Hepatocyte (in vitro differentiated cells): Measurements from ENCODE around the gene NID1. TPM values are rescaled to one million over a fixed set of nuclear protein-coding genes. Genes with fewer than 3 reads are reported as not detected.
A peak's percentile ranks its signal among the peaks of the same experiment; 100 is the strongest.

ENCODE experiments used
- DNase-seq: peaks from one replicate; pipeline ENCODE4 v3.0.0-alpha.2; 2016; ENCODE audit warnings: low spot score
- H2AFZ ChIP-seq: fragments of 200-600 bp; sonication (generic); 2 replicates; pipeline ENCODE4 v1.6.0; 2016; ENCODE audit warnings: antibody characterized with exemption, mild to moderate bottlenecking
- H3K27ac ChIP-seq: fragments of 200-600 bp; sonication (generic); 2 replicates; pipeline ENCODE4 v1.5.1; 2016; ENCODE audit warnings: mild to moderate bottlenecking
- H3K27me3 ChIP-seq: fragments of 200-600 bp; sonication (generic); 2 replicates; pipeline ENCODE4 v1.6.1; 2016
- H3K36me3 ChIP-seq: fragments of 200-600 bp; sonication (generic); replicated peaks from 2 replicates; pipeline ENCODE4 v1.5.1; 2016; ENCODE audit warnings: low read depth; ENCODE audit not compliant: insufficient read depth
- H3K4me1 ChIP-seq: fragments of 200-600 bp; sonication (generic); 2 replicates; pipeline ENCODE4 v1.5.1; 2016; ENCODE audit warnings: mild to moderate bottlenecking, moderate library complexity; ENCODE audit not compliant: insufficient read depth
- H3K4me2 ChIP-seq: fragments of 200-600 bp; sonication (generic); 2 replicates; pipeline ENCODE4 v1.6.0; 2016
- H3K4me3 ChIP-seq: fragments of 200-600 bp; sonication (generic); 2 replicates; pipeline ENCODE4 v1.5.1; 2016; ENCODE audit warnings: mild to moderate bottlenecking
- H3K79me2 ChIP-seq: fragments of 200-600 bp; sonication (generic); 2 replicates; pipeline ENCODE4 v1.6.0; 2017; ENCODE audit warnings: mild to moderate bottlenecking
- H3K9me2 ChIP-seq: fragments of 200-600 bp; sonication (generic); replicated peaks from 2 replicates; pipeline ENCODE4 v1.6.0; 2017; ENCODE audit warnings: mild to moderate bottlenecking; ENCODE audit not compliant: insufficient read depth
- H3K9me3 ChIP-seq: fragments of 200-600 bp; sonication (generic); 2 replicates; pipeline ENCODE4 v1.5.1; 2016; ENCODE audit warnings: low read depth, mild to moderate bottlenecking
- H4K20me1 ChIP-seq: fragments of 200-600 bp; sonication (generic); 2 replicates; pipeline ENCODE4 v1.6.0; 2016; ENCODE audit warnings: mild to moderate bottlenecking; ENCODE audit not compliant: insufficient read depth, poor library complexity, severe bottlenecking
- EZH2 ChIP-seq: fragments of 200-600 bp; sonication (generic); IDR thresholded peaks from 2 replicates; pipeline ENCODE4 v1.6.1; 2016; ENCODE audit warnings: antibody characterized with exemption, mild to moderate bottlenecking, borderline replicate concordance
- EZH2phosphoT487 ChIP-seq: fragments of 200-600 bp; sonication (generic); IDR thresholded peaks from one replicate; pipeline ENCODE4 v1.6.1; 2018; ENCODE audit warnings: antibody characterized with exemption, mild to moderate bottlenecking, low read depth, moderate library complexity; ENCODE audit not compliant: unreplicated experiment, severe bottlenecking
- WGBS: methylation state at CpG from one replicate; pipeline ENCODE4 v1.1.6; 2016; ENCODE audit warnings: low lambda C conversion rate; ENCODE audit errors: missing lambda C conversion rate; 5-methylcytosine and 5-hydroxymethylcytosine counted together
- polyA plus RNA-seq: library from polyadenylated mRNA; unstranded; fragments of >200 nt; fragmentation: Nextera tagmentation; extraction: Ambion mirVana; gene quantifications from 2 replicates; pipeline ENCODE4 v1.2.1, GENCODE V29; 2016
- total RNA-seq: library from RNA; depleted of rRNA; stranded (reverse); fragments of >200 nt; gene quantifications from 2 replicates; pipeline ENCODE4 v1.2.3, GENCODE V29; 2014
- TF ChIP-seq, protein P1 (sequence below): fragments of 200-600 bp; sonication (generic); IDR thresholded peaks from 2 replicates; pipeline ENCODE4 v1.5.1; 2016; ENCODE audit warnings: antibody characterized with exemption, mild to moderate bottlenecking; ENCODE audit not compliant: poor library complexity

NID1 gene
- total and polyA plus RNA-seq, 2 experiments from 2014 or later: 53.8 to 72.8 TPM

DNA sequence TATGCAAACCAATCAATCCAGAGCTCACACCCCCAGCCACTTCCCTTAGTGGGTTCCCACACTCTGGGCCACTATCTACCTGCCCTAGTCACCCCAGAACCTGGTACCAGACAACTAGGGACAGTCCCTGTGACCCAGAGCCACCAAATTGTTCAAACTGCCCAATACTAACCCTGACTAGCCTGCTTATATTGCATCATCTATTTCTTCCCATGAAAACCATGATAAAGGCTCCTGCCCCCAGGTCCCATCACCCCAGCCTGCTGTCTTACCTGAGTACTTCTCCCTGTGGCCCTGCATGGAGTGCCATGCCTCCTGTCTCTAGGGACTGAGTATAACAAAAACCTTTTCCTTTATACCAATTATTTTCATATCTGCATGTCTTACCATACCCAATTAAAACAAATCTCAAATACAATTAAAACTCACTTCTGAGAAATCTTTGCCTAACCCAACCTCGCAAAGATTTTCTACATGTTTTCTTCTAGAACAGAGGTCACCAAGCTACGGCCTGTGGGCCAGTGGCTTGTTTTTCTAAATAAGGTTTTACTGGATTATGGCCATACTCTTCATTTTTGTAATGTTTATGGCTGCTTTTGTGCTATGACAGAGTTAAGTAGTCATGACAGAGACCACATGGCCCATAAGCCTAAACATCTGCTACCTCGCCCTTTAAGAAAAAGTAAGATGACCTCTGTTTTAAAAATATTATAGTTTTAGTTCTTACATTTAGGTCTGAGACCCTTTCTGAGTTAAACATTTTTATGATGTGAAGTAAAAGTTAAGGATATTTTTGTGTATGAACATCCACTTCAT lies 31.0 kb upstream of the NID1 start:
- Histone ChIP-seq H2AFZ (no peak overlapping the region), H3K79me2 (no peaks in the 10 kb centered on the region), H3K4me3 (no peak overlapping the region), H4K20me1 (no peaks in the 10 kb centered on the region), H3K4me2 (no peak overlapping the region), H3K36me3 (no peaks in the 10 kb centered on the region), H3K27me3 (no peaks in the 10 kb centered on the region), H3K27ac (peak overlapping the region; percentile 15), H3K4me1 (peaks cover 6% of the 10 kb centered on the region), H3K9me3 (no peaks in the 10 kb centered on the region), H3K9me2 (no peaks in the 10 kb centered on the region)
- TF ChIP-seq, protein P1, sequence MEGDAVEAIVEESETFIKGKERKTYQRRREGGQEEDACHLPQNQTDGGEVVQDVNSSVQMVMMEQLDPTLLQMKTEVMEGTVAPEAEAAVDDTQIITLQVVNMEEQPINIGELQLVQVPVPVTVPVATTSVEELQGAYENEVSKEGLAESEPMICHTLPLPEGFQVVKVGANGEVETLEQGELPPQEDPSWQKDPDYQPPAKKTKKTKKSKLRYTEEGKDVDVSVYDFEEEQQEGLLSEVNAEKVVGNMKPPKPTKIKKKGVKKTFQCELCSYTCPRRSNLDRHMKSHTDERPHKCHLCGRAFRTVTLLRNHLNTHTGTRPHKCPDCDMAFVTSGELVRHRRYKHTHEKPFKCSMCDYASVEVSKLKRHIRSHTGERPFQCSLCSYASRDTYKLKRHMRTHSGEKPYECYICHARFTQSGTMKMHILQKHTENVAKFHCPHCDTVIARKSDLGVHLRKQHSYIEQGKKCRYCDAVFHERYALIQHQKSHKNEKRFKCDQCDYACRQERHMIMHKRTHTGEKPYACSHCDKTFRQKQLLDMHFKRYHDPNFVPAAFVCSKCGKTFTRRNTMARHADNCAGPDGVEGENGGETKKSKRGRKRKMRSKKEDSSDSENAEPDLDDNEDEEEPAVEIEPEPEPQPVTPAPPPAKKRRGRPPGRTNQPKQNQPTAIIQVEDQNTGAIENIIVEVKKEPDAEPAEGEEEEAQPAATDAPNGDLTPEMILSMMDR: no peak
- TF ChIP-seq EZH2 (no peak), EZH2phosphoT487 (no peak)
- 58% methylated on average over 3 of the region's 3 CpGs for WGBS
- no peak for DNase-seq

DNA sequence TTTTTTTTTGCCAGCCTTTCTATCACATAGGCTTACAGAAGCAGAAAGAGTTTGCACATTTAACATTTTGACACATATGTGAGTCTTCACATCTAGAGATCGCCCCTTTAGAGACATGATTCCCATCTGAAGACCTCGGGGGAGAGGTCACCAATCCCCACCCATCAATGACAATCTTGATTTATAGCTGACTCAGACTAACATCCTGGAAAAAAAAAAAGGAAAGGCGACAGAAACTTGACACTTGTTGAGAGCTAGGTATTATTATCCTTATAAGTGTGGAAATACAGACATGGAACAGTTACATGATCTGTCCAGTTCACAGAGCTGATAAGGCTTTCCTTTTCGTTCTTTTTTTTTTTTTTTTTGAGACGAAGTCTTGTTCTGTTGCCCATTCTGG lies 28.0 kb upstream of the NID1 start:
- H3K27ac ChIP-seq: no peak overlapping the region
- no peaks in the 10 kb centered on the region for H3K27me3 ChIP-seq
- H3K4me2 ChIP-seq: no peak overlapping the region
- DNase-seq: no peak
- TF ChIP-seq EZH2phosphoT487 (no peak), EZH2 (no peak)
- TF ChIP-seq, protein P1: no peak
- H3K9me2 ChIP-seq: no peaks in the 10 kb centered on the region
- no peaks in the 10 kb centered on the region for H4K20me1 ChIP-seq
- H3K4me3 ChIP-seq: no peak overlapping the region
- H3K36me3 ChIP-seq: no peaks in the 10 kb centered on the region
- 59% methylated on average over 5 of the region's 5 CpGs for WGBS
- no peak overlapping the region for H2AFZ ChIP-seq
- H3K9me3 ChIP-seq: no peaks in the 10 kb centered on the region
- H3K79me2 ChIP-seq: no peaks in the 10 kb centered on the region
- no peaks in the 10 kb centered on the region for H3K4me1 ChIP-seq

DNA sequence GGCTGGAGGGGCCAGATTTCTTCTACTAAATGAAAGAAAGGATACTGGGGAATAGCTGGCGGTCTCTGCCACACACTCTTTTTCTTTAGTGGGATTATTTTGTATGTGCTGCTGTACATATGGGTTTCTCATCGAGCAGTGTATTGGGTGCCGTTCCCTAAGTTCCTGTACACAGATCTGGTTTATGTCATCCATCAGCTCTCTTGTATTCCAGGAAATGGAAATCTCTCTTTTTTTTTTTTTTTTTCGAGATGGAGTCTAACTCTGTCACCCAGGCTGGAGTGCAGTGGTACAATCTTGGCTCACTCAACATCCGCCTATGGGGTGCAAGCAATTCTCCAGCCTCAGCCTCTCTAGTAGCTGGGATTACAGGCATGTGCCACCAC lies 27.0 kb upstream of the NID1 start:
- 60% methylated on average over 5 of the region's 5 CpGs for WGBS
- peak overlapping the region; percentile 61 for H3K27ac ChIP-seq
- no peak overlapping the region for H2AFZ ChIP-seq

More for the DNA sequence above, 27.0 kb upstream of the NID1 start:
- Histone ChIP-seq H3K4me1 (no peaks in the 10 kb centered on the region), H3K9me2 (no peaks in the 10 kb centered on the region), H4K20me1 (no peaks in the 10 kb centered on the region), H3K27me3 (no peaks in the 10 kb centered on the region), H3K9me3 (no peaks in the 10 kb centered on the region), H3K4me2 (peak overlapping the region; percentile 1), H3K79me2 (no peaks in the 10 kb centered on the region), H3K4me3 (no peak overlapping the region), H3K36me3 (no peaks in the 10 kb centered on the region)
- TF ChIP-seq, protein P1: no peak
- TF ChIP-seq EZH2 (no peak), EZH2phosphoT487 (no peak)
- no peak for DNase-seq
